ENCODE measurements around the gene SLC37A1. TPM values are rescaled to one million over a fixed set of nuclear protein-coding genes. Genes with fewer than 3 reads are reported as not detected.

Gene SLC37A1
- total RNA-seq, 1 donor from 2014 or later, result 13.3 TPM

Other genes with a start within 250 kb of the SLC37A1 start
- 138 and 1,055 TPM in 2 replicates for gene TFF3, start 198.4 kb upstream of the SLC37A1 start, total RNA-seq
- not detected in 2 replicates for gene TFF2, start 162.9 kb upstream of the SLC37A1 start, total RNA-seq
- gene TFF1, start 147.3 kb upstream of the SLC37A1 start, total RNA-seq, result not detected in 2 replicates
- not detected in 2 replicates for gene TMPRSS3, start 117.8 kb upstream of the SLC37A1 start, total RNA-seq
- not detected in 2 replicates for gene UBASH3A, start 110.0 kb upstream of the SLC37A1 start, total RNA-seq
- not detected in 2 replicates for gene RSPH1, start 17.6 kb upstream of the SLC37A1 start, total RNA-seq
- 1.3 and 4.0 TPM in 2 replicates for gene PDE9A, start 139.8 kb downstream of the SLC37A1 start, total RNA-seq